ENCODE data around the gene PFN2. TPM values are rescaled to one million over a fixed set of nuclear protein-coding genes. Genes with fewer than 3 reads are reported as not detected.

PFN2 gene
- total RNA-seq, 4 donors from 2014 or later: 7.1 to 15.9 (median 12.6) TPM

- no peak overlapping the region for H3K4me3 ChIP-seq (ENCODE audit: low read depth, poor library complexity, severe bottlenecking)
- TF ChIP-seq POLR2A (IDR thresholded peaks at IDR 0.05): no peak
- TF ChIP-seq CTCF (IDR thresholded peaks at IDR 0.05): no peak
- intact Hi-C loops (cut with DNase I; ENCODE audit: low total_unique reads): no loop called here
- no peak for DNase-seq (ENCODE audit: low spot score in 2 of 2)
- 56 to 68% methylated on average over 4 of the region's 4 CpGs for WGBS, 2 donors
Observed at GRCh38 chr3:150005243-150006112, 34.8 kb upstream of the PFN2 start.

GRCh38 chr3:150000641-150001040, 29.9 kb upstream of the PFN2 start:
- no peak for DNase-seq (ENCODE audit: low spot score in 2 of 2)
- no peak overlapping the region for H3K4me3 ChIP-seq (ENCODE audit: low read depth, poor library complexity, severe bottlenecking)
- TF ChIP-seq POLR2A (IDR thresholded peaks at IDR 0.05): no peak
- TF ChIP-seq CTCF (IDR thresholded peaks at IDR 0.05): no peak
- intact Hi-C loops (cut with DNase I; ENCODE audit: low total_unique reads): no loop called here

GRCh38 chr3:149999421-149999820, 28.7 kb upstream of the PFN2 start:
- TF ChIP-seq POLR2A (IDR thresholded peaks at IDR 0.05): no peak
- TF ChIP-seq CTCF (IDR thresholded peaks at IDR 0.05): no peak
- DNase-seq (ENCODE audit: low spot score in 2 of 2): no peak
- intact Hi-C loops (cut with DNase I; ENCODE audit: low total_unique reads): no loop called here
- 94 to 95% methylated on average over 4 of the region's 4 CpGs for WGBS, 2 donors
- H3K4me3 ChIP-seq (ENCODE audit: low read depth, poor library complexity, severe bottlenecking): no peak overlapping the region

- TF ChIP-seq CTCF (IDR thresholded peaks at IDR 0.05) (no peak), POLR2A (IDR thresholded peaks at IDR 0.05) (no peak)
- no peak for DNase-seq (ENCODE audit: low spot score in 2 of 2)
- WGBS, 2 donors: 95 to 97% methylated on average over 1 of the region's 1 CpG
- intact Hi-C loops (cut with DNase I; ENCODE audit: low total_unique reads): no loop called here
- H3K4me3 ChIP-seq (ENCODE audit: low read depth, poor library complexity, severe bottlenecking): no peak overlapping the region
Observed at GRCh38 chr3:149998946-149999345, 28.3 kb upstream of the PFN2 start.

GRCh38 chr3:149992416-149993058, 21.8 kb upstream of the PFN2 start:
- intact Hi-C loops (cut with DNase I; ENCODE audit: low total_unique reads): no loop called here
- DNase-seq (ENCODE audit: low spot score in 2 of 2): no peak
- no peak for TF ChIP-seq CTCF (IDR thresholded peaks at IDR 0.05)
- TF ChIP-seq POLR2A (IDR thresholded peaks at IDR 0.05): no peak
- no peak overlapping the region for H3K4me3 ChIP-seq (ENCODE audit: low read depth, poor library complexity, severe bottlenecking)
- 99 to 100% methylated on average over 4 of the region's 4 CpGs for WGBS, 2 donors
